ENCODE measurements around the gene IRF9.

Gene IRF9

DNA sequence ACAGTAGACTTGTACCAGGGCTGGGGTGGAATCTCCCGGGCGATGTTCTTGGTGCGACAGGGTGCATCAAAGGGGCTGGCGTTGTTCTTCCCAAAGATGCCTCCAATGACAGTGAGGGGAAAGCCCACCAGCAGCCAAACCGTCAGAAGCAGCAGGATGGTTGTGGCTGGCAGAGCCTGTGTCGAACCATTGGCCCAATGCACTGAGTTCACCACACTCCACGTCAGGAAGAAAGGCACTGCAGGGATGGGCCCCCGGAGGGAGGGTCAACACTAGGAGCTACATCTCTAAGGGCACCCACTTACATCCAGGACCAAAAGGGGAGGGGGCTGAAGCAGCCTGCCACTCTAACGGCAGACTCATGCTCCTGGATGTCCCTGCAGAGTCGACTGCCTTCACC lies 29.4 kb downstream of the IRF9 start:
- POLR2A ChIA-PET: no interaction called here

DNA sequence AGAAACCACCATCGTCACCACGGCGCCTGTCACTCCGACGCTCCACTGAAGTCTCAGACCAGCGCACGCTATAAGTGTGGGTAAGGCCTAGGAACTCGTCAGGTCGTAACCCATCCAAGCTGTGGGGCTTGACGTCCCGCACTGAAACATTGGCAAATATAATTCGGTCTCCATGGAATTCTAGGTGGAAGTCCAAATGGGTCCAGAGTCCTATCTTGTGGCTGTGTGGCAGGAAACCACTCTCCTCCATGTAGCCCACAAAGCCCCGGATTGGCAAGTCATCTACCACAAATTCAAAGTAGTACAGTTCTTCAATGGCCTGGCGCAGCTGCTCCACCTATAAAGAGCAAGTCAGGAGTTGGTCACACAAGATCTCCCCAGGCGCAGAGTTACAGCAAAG lies 31.9 kb downstream of the IRF9 start:
- TF ChIP-seq, protein P1, sequence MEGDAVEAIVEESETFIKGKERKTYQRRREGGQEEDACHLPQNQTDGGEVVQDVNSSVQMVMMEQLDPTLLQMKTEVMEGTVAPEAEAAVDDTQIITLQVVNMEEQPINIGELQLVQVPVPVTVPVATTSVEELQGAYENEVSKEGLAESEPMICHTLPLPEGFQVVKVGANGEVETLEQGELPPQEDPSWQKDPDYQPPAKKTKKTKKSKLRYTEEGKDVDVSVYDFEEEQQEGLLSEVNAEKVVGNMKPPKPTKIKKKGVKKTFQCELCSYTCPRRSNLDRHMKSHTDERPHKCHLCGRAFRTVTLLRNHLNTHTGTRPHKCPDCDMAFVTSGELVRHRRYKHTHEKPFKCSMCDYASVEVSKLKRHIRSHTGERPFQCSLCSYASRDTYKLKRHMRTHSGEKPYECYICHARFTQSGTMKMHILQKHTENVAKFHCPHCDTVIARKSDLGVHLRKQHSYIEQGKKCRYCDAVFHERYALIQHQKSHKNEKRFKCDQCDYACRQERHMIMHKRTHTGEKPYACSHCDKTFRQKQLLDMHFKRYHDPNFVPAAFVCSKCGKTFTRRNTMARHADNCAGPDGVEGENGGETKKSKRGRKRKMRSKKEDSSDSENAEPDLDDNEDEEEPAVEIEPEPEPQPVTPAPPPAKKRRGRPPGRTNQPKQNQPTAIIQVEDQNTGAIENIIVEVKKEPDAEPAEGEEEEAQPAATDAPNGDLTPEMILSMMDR (IDR thresholded peaks at IDR 0.05; ENCODE audit: control extremely low read depth, extremely low read depth, low read depth, missing control alignments): no peak
- POLR2A ChIA-PET: no interaction called here
- CTCF ChIA-PET: interaction anchor here (1.0 kb wide), 1 partner anchor 18 kb away, joined by 3 read pairs; no protein-coding TSS in a partner anchor
- DNase-seq (ENCODE audit: extremely low spot score): no peak

More for the DNA sequence above, 29.4 kb downstream of the IRF9 start:
- TF ChIP-seq, protein P1 (IDR thresholded peaks at IDR 0.05; ENCODE audit: control extremely low read depth, extremely low read depth, low read depth, missing control alignments): no peak
- CTCF ChIA-PET: interaction anchor here (2.5 kb wide), 1 partner anchor 25 kb away, joined by 8 read pairs; the partner anchor contains the start of gene MDP1
- DNase-seq (ENCODE audit: extremely low spot score): no peak

DNA sequence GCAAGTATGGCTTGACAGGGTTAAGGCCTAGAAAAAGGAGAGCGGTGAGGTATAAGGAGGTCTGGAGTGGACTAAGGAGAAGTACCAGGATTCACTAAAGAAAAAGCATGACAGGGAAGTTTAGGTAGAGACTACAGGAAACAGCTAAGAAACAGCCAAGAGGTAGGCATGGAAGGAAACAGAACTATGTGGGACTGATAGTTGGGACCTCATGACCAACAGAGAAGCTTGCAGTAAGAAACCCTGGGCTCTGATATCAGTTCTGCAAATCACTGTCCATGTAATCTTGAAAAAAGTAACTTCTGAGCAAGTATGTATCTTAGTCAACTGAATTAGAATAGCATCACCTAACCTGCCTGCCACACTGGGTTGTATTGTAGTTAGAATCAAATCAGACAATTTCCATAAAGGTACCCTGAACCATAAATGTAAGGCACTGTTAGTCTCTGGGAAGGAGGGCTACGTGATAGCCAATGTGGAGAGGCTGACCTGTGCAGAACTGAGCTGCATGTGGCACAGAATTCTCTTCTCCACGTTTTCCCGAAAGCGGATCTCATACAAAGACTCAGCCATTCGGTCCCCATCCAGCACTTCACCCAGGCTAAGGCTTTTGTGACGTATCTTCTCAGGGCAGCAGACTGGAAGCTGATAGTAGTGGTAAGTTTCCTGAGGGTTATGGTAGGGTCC lies 33.3 kb downstream of the IRF9 start:
- POLR2A ChIA-PET: interaction anchor here (0.6 to 1.9 kb wide), 4 partner anchors 12 to 80 kb away, joined by 4 to 13 read pairs (median 5); partner anchors contain the start of genes DCAF11, NRL and TINF2
- TF ChIP-seq, protein P1 (IDR thresholded peaks at IDR 0.05; ENCODE audit: control extremely low read depth, extremely low read depth, low read depth, missing control alignments): no peak
- CTCF ChIA-PET: interaction anchor here (0.7 to 2.7 kb wide), 5 partner anchors 9 to 103 kb away, joined by 3 to 15 read pairs (median 4); partner anchors contain the start of genes IRF9 and MDP1
- DNase-seq (ENCODE audit: extremely low spot score): no peak

DNA sequence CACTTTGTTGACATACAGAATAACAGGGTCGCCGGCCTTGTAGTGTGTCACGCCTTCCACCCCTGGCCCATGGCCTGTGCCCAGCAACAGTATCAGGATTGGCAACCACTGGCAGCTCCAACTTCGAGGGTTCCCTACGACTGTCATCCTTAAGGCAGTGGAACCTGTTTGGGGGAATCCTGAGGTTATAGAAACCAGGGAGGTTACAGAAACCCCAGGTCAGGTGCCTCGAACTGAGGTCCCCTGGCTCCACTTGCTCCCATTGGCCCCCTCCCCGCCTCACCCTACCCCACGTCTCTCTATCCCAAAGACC lies 33.8 kb downstream of the IRF9 start:
- CTCF ChIA-PET: interaction anchor here (0.7 to 2.7 kb wide), 6 partner anchors 9 to 102 kb away, joined by 3 to 15 read pairs (median 5); partner anchors contain the start of genes IRF9 and MDP1
- POLR2A ChIA-PET: interaction anchor here (0.6 to 2.0 kb wide), 5 partner anchors 12 to 80 kb away, joined by 4 to 14 read pairs (median 5); partner anchors contain the start of genes CHMP4A, DCAF11, NRL and TINF2
- TF ChIP-seq, protein P1 (IDR thresholded peaks at IDR 0.05; ENCODE audit: control extremely low read depth, extremely low read depth, low read depth, missing control alignments): no peak
- DNase-seq (ENCODE audit: extremely low spot score): no peak

DNA sequence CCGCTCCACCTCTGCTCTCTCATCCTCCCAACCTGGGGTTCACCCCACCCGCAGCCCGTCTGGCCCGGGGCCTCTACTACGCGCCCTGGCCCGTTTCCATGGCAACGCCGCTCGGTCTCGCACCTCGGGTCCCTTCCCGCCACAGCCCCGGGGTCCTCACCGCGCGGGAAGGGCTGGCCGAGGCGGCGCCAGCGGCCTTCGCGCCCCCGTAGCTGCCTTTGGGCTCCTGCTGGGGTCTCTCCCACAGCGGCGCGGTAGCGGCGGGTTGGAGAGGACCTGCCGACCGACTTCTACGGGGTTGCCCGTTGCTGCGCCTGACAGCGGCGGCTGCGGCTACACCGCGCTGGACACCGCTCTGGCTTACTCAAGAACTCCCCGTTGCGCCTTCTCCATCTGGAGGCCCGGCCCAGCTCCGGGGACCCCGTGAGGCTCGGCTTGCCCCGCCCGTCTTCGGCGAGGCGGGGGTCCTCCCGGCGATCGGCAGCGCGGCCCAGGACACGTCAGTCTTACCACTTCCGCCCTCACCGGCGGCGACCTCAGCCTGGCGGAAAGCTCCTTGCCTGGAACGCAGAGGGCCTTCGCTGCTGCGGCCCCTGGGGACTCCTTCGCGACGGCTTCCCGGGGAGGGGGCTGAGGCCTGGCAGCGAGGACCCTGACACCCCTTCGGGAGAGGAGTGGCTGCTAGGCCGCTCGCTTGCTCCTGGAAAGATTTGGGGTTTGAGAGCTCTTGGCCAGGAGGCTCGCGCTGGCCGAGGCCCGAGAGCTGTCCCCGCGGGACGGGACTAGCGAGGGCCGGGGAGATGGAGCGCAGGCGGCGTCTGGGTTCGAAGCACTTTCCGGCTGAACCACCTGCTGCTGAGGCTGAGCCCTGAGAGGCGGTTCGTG lies 34.4 kb downstream of the IRF9 start, which contains the start of gene TM9SF1:
Gene TM9SF1 (minus strand): TSS at position 256 of the 885 bp plus-strand sequence. CDS start 422 bp downstream, outside the sequence.
- peak; percentile 94 for DNase-seq (ENCODE audit: extremely low spot score)
- TF ChIP-seq, protein P1 (IDR thresholded peaks at IDR 0.05; ENCODE audit: control extremely low read depth, extremely low read depth, low read depth, missing control alignments): no peak
- ChIA-PET POLR2A (interaction anchor here (0.6 to 2.0 kb wide), 9 partner anchors 11 to 590 kb away, joined by 3 to 14 read pairs (median 5); partner anchors contain the start of genes CHMP4A, DCAF11, NRL and TINF2), CTCF (interaction anchor here (0.6 to 2.7 kb wide), 15 partner anchors 10 to 138 kb away, joined by 3 to 15 read pairs (median 3); partner anchors contain the start of genes CHMP4A, IRF9, MDP1 and RNF31)

All from GM10248 (cell line).